Measurements from ENCODE around the gene SLC12A7.

- TF ChIP-seq POLR2AphosphoS5 (IDR thresholded peaks at IDR 0.05) (no peak), CTCF (IDR thresholded peaks at IDR 0.05) (no peak), EP300 (IDR thresholded peaks at IDR 0.05) (no peak), POLR2A (IDR thresholded peaks at IDR 0.05) (no peak)
These were observed 52.6 kb downstream of the SLC12A7 start for GRCh38 chr5:1058988-1059883.

All from sigmoid colon (tissue), 4 donors.